Measurements from ENCODE around the gene AXDND1.
"Not testable (repeated sequence)": the region's sequence is repeated elsewhere in the genome, so short reads cannot be mapped to it uniquely, and the experiment has no call there.

AXDND1 gene, protein sequence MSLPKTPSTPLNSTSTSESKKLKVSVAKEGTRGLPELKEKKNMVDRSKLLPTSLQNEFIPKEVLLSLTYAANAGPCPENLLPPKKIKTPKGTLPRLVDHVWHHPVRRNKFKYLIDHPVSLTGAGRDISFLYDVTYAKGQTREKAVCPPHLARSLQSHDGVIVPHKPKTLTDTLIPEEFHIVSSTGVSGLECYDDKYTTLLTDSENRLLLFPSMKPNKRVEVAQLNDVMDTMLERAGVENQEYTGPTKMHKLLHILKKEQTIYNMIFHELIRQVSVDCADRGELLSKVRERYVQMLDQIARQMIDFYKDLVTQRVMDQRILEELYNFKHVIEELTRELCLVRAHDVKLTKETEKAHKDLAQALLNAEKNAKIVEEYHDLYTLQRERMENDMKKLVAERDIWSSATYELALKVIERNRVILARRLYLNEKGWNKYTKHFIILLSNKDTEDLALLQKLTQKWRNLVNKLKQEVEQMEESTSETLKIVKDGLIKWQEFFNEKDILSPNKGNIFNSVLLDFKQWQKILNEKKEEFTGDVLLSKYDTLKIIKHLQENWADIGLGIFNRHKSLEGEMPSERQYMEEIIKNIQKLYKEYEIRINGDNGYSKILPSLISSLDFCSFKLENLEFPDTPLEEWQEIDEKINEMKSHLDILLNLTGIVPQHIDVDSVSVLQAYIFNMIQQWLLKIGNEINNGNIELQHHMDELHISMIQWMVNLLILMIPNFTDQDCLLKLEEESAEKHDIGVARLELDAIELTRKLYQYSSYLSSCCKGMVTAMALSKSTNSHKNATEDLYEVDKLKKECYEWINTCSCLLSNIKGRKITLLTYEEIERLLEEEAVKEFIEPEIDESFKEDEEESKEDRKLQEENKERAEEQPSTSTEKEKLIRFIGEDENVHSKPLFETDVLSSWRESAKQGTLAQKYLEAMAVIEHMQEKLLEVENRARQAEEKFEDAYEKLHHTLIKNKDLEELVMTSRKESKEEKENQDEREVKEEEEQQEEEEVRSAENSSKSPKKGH

DNA sequence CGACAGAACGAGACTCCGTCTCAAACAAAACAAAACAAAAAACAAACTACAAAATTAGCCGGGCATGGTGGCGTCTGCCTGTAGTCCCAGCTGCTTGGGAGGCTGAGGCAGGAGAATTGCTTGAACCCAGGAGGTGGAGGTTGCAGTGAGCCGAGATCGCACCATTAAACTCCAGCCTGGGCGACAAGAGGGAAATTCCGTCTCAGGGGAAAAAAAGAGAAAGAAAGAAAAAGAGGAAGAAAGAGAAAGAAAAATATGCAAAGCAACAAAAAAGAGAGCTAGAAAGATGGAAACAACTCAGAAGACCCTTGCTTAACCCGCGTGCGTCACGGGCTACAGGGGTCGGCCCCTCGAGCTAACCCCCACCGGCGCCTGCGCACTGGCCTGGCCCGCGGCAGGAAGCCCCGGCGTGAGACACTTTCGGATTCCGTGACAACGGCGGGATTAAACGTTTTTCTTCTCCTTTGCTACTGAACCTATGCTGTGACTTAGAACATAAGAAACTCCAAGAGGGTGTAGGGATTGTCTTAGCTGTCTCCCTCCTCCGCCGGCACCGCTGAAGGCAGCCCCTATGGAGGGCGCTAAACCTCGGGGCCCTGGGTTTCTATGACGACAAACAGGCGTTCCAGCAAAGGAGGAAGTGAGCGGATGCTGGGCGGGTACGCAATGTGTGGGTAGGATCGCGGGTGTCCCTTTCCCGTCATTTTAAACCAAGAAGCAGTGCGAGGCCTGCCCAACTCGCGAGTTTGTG is at the start of gene AXDND1:
TSS of gene AXDND1 (plus strand) at position 630 of the 751 bp plus-strand sequence. CDS start 539 bp downstream, outside the sequence.
- no peak for FAIRE-seq
- peak; percentile 87 for DNase-seq (ENCODE audit: low spot score)

DNA sequence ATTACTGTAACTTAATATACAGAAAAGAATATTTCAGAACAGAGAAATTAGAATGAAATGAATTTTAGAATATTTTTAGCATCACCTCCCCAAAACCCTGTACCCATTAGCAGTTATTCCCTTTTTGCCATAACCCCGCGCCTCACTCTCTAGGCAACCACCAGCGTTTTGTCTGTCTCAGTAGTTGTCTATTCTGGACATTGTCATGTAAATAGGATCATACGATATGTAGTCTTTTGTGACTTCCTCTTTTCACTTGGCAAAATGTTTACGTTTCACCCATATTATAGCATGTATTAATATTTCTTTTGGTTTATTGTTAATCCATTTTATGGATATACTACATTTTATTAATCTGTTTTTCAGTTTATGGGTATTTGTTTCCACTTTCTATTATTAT is 47.3 kb upstream of the AXDND1 start:
- FAIRE-seq, result no peak
- no peak for DNase-seq (ENCODE audit: low spot score)

DNA sequence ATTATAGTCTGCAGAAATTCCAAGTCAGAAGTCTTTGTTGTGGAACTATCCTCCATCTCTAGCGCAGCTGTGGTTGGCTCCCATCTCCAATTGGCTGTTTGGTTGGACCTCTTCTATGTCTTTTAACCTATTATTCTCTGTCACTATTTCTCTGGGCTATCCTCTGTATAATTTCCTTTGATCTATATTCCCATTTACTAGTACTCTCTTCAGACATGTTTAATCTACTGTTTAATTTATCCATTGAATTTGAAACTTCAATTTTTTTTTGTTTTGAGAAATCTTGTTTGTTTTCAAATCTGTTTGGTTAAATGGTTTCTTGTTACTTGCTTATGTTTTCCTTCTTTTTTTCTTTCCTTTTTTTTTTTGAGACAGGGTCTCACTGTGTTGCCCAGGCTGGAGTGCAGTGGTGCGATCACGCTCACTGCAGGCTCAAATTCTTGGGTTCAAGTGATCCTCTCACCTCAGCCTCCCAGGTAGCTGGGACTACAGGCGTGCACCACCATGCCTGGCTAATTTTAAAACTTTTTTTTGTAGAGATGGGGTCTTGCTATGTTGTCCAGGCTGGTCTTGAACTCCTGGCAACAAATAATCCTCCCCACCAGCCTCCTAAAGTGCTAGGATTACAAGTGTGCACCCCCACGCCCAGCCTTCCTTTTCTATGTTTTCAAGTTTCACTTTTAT is 44.1 kb upstream of the AXDND1 start:
- no peak for DNase-seq (ENCODE audit: low spot score)
- FAIRE-seq, result no peak

DNA sequence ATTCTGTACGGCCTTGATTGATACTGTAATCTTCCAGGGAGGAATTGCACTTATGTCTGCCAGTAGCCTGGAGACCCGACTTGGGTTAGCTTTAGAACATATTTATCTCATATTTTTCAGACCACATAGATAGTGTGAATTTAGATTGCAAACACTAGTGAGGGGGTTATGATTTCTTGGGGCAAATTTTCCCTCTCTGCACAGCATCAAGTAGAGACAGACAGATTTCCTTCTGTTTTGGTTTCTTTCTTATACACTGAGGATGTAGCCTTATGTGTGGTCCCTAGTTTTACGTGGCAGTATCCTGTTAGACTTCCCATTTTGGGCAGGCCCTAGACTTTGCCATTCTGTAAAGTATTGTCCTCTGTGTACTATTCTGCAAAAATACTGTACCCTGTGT is 43.2 kb upstream of the AXDND1 start:
- no peak for FAIRE-seq
- no peak for DNase-seq (ENCODE audit: low spot score)

DNA sequence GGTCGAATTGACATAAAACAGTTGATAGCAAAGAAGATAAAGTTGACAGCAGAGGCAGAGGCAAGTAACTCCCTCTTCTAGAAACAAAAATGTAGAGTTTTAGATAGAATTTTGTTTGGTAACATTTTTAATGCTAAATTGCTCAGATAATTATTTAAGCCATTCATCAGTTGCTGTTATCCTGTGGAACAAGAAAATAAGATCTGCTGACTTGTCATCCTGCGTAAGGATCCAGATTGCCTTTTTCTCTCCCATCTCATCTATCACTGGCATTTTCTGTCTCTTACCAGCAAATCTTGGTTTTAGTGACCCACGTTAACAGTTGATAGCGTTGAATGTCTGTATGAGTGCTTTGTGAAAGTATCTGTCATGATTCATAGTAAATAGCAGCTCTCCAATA is 42.3 kb upstream of the AXDND1 start:
- FAIRE-seq (no peak), DNase-seq (ENCODE audit: low spot score) (no peak)

DNA sequence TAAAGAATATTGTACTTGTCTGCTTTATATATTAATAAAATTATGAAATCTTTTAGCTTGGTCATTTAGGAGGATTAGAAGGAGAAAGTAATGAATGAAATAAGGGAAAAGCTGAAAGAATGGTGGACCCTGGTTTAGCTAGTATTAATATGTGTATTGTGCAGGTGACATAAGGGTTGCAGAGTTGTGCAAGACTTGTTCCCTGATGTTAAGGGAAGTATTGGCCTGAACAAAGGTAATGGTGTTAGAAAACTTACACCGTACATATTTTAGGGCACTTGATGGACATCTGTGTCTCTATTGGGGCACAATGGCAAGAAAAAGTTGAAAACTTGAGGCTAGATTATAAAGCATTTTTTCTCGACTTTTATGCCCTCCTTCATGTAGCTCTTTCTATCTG is 39.9 kb upstream of the AXDND1 start:
- DNase-seq (ENCODE audit: low spot score) (no peak), FAIRE-seq (no peak)

DNA sequence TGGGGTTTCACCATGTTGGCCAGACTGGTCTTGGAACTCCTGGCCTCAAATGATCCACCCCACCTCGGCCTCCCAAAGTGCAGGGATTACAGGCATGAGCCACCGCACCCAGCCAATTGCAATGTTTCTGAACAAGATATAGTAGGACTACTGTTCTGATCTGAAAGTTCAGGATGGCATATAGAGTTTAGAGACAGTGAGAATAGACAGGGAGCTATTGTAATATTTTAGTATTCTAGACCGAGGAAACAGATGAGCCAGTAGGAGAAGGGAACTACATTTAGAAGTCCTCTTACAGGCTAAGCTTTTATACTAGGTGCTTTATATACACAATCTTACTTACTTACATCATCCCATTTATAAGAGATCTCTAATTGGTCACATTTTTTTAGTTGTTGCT is 39.0 kb upstream of the AXDND1 start:
- FAIRE-seq (no peak), DNase-seq (ENCODE audit: low spot score) (no peak)

DNA sequence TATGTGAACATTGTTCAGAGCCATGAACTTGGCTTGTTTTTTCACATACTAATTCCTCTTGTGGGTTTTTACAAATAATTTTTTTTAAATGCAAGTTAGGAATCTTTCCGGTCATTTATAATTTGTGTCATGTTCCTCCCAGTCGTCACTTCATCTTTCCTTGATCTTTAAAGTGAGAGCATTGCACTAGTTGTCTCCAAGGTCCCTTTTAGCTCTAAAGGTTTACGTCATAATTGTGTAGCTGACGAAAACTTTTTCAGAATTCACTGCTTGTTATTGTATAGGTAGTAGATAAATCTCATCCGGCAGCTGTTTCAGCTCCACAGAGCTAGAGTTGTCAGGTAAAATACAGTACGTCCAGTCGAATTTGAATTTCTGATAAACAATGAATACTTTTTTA is 38.6 kb upstream of the AXDND1 start:
- DNase-seq (ENCODE audit: low spot score), result no peak
- FAIRE-seq, result no peak

DNA sequence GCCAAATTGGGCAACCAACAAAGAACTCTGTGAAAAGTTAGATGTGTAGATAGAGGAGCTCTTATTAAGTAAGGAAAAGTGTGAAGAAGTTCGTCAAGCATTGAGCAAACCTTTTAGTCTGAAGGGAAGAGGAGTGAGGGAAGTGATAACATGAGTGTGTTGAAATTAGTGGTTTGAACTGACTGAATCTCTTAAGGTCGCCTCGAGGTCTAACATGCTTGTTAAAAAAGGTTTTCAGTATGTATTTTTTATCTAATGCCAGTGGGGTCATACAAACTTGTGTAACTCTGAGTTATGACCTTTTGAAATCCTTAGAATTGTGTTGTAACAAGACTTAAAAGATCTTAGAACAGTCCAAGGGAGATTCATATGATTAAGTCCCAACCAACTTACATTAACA is 38.1 kb upstream of the AXDND1 start:
- no peak for DNase-seq (ENCODE audit: low spot score)

DNA sequence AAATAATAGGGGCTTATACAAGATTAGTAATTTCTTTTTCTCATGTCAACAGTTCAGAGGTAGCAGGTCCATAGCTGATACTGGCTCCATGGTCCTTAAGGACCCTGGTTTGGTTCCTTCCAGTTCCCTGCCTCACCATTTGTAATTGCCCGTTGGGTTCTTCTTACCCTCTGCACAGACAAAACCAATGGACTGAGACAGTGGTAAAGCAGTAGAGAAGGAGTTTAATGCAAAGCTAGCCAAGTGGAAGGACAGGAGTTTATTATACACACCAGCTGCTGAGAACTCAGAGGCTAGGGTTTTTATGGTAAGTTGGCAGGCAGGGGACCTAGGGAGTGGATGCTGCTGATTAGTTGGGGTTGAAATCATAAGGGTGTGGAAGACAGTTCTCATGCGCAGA is 35.9 kb upstream of the AXDND1 start:
- FAIRE-seq, result no peak
- DNase-seq (ENCODE audit: low spot score), result no peak

More for the DNA sequence above, 38.1 kb upstream of the AXDND1 start:
- FAIRE-seq, result no peak

DNA sequence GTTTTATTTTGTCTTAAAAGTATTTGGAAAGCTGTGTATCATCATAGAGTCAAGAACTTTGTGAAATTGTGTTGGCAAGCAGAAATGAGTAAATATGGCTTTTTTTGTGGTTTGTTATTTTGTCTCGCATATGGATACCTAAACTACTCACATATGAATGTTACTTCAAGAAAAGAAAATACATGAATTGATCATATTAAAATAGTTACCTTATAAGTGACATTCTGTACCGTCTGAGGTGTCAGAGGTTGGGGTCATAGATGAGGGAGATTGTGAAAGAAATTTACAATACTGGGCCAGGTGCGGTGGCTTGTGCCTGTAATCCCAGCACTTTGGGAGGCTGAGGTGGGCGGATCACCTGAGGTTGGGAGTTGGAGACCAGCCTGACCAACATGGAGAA is 31.3 kb upstream of the AXDND1 start:
- no peak for DNase-seq (ENCODE audit: low spot score)
- no peak for FAIRE-seq

DNA sequence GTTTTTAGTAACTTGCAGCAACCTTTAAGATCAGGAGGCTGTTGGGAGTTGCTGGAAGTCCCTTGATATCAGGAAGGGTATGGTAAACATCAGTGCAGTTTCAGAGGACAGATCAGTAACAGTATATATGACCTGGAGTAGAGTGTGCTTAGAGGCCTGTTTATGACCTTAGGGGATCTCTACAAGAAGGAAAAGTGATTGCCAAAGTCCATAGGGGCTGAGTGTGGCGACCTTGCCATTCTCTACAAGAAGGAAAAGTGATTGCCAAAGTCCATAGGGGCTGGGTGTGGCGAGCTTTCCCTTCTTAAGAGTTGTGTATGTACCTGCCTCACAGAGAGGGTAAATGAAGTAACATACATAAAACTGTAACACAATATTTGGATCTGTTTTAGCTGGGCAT is 28.5 kb upstream of the AXDND1 start:
- DNase-seq (ENCODE audit: low spot score) (no peak), FAIRE-seq (no peak)

DNA sequence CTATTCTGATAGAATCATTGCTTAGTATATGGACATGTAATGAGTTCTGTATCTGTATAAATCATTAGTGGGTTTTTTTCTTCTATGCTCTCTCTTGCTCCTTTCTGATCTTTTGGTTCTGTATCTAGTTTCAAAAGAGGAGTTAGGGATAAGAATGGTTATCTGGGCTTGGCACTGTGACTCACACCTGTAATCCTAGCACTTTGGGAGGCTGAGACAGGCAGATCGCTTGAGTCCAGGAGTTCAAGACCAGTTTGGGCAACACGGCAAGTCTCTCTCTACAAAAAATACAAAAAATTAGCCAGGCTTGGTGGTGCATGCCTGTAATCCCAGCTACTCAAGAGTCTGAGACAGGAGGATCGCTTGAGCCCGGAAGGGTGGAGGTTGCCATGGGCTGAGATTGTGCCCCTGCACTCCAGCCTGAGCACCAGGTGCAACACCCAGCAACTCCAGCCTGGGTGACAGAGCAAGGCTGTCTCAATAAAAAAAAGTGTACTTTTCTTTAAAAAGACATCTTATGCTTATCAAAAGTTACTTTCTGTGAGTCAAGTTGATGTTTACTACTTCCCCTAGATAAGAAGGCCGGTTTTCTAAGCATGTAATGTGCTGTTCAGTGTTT is 27.7 kb upstream of the AXDND1 start:
- no peak for FAIRE-seq
- DNase-seq (ENCODE audit: low spot score), result no peak

DNA sequence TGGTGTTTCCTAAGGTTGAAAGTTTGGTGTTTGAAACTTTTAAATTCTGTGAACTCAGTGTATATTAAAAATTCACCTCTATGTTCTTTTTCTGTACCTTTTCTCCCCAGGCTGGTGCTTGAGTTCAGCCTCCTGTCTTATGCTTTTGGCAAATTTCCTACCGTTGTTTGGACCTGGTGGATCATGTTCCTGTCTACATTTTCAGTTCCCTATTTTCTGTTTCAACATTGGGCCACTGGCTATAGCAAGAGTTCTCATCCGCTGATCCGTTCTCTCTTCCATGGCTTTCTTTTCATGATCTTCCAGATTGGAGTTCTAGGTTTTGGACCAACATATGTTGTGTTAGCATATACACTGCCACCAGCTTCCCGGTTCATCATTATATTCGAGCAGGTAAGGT is 24.9 kb upstream of the AXDND1 start:
- no peak for DNase-seq (ENCODE audit: low spot score)
- no peak for FAIRE-seq

DNA sequence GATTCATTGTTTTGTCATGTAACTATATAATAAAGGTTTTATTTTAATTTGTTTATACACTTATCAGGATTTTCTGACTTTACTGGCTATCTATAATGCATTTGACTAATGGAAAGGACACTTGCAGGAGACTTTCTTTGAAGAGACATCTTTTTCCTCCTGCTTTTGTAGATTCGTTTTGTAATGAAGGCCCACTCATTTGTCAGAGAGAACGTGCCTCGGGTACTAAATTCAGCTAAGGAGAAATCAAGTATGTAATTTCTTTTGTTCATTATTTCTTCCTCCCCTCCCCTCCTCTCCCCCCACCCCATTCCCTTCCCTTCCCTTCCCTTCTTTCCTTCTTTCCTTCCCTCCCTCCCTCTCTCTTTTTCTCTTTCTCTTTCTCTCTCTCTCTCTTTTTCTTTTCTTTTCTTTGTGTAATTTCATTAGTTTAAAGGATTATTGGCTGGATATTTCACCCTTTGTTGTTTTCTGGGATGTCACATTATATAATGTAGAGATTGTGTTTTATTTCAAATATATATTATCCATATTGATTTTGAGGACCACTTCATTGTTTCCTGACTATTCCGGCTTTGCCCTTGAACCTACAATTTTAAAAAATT is 23.7 kb upstream of the AXDND1 start:
- no peak for FAIRE-seq
- DNase-seq (ENCODE audit: low spot score), result no peak

DNA sequence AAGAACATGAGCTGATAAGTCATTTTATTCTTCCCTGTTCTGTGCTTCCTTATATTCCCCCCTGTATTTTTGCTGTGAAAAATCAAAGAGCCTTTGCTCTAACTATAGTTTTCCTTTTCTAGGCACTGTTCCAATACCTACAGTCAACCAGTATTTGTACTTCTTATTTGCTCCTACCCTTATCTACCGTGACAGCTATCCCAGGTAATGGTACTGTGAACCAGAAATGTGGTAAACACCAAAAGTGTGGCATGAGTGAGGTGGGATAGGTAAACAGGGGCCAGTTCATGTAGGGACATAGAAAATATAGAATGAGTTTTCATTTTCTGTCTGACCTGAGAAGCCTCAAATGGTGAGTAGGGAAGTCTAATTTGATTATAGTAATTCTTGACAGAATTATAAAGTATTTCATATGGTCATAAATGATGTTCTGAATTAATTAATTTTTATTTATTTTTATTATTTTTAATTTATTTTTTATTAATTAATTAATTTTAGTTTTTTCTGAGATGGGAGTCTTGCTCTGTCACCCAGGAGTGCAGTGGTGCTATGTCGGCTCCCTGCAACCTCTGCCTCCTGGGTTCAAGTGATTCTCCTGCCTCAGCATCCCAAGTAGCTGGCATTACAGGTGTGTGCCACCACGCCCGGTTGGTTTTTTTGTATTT is 22.9 kb upstream of the AXDND1 start:
- no peak for FAIRE-seq
- DNase-seq (ENCODE audit: low spot score), result no peak

DNA sequence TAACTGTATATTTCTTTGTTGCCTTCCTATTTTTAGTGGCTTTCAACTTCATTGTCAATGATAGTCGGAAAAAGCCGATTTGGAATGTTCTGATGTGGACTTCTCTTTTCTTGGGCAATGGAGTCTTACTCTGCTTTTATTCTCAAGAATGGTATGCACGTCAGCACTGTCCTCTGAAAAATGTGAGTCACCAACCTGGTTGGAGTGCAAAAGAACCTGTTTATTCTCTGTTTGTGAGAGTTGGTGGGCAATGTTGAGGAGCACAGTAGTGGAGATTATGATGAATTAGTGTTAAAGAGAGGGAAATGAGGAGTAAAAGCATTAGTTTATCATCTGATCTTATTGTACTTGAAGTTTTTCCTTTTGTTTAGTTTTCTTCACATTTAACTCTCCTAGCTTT is 14.5 kb upstream of the AXDND1 start:
- no peak for FAIRE-seq
- no peak for DNase-seq (ENCODE audit: low spot score)

DNA sequence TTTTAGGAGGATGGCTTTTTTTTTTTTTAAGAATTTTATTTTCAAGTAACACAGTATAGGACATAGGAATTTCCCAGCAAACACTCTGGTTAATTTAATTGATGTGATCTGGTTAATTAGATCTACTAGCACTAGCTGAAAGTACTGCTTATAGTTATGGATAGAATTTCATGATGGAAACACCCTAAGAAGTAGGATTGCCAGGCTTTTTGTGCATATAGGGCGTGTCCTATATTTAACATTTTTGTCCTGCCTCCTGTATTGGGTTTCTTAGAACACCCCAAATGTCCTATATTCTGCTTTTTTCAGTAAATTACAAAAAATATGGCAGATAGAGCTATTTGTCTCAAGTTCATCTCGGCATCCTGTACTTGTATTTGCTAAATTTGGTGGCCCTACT is 13.5 kb upstream of the AXDND1 start:
- FAIRE-seq (no peak), DNase-seq (ENCODE audit: low spot score) (no peak)

DNA sequence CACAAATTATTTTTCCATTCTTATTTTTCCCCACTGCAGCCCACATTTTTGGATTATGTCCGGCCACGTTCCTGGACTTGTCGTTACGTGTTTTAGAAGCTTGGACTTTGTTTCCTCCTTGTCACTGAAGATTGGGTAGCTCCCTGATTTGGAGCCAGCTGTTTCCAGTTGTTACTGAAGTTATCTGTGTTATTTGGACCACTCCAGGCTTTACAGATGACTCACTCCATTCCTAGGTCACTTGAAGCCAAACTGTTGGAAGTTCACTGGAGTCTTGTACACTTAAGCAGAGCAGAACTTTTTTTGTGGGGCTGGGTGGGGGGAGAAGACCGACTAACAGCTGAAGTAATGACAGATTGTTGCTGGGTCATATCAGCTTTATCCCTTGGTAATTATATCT is 12.2 kb upstream of the AXDND1 start:
- DNase-seq (ENCODE audit: low spot score) (no peak), FAIRE-seq (no peak)

DNA sequence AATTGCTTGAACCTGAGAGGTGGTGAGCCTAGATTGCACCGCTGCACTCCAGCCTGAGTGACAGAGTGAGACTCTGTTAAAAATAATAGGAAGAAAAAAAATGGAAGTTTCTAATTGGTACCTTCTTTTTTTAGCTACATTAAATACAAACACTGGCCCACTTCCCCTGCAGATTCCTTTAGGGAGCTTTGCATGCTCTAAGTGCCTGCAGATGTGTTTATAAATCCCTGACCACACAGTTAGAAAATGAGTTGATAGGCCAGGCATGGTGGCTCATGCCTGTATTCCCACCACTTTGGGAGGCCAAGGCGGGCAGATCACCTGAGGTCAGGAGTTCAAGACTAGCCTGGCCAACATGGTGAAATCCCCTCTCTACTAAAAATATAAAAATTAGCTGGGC is 4.1 kb upstream of the AXDND1 start:
- FAIRE-seq; DNase-seq (ENCODE audit: low spot score): not testable (repeated sequence)
